Endothelial cell of umbilical vein (primary cell): ENCODE results near the gene CHIT1. TPM values are rescaled to one million over a fixed set of nuclear protein-coding genes. Genes with fewer than 3 reads are reported as not detected.

Experiments used
- BruUV-seq: library from RNA; stranded (reverse); fragments of 400-500 nt; replicated peaks from 2 replicates; lab custom pipeline; 2021; lab: Mats Ljungman, UMichigan
- CTCF ChIA-PET: fragments of 300-600, 350-600 bp; sonication (Branson Sonifier 250); formaldehyde crosslinking; loops from one replicate; lab custom pipeline; 2021; ENCODE audit warnings: antibody characterized with exemption, inconsistent platforms; lab: Charles Lee
- POLR2A ChIA-PET: fragments of 300-600, 350-600 bp; sonication (Branson Sonifier 250); formaldehyde crosslinking; loops from one replicate; lab custom pipeline; 2021; ENCODE audit warnings: antibody characterized with exemption, inconsistent platforms; lab: Charles Lee
- DNase-seq: peaks from one replicate; pipeline ENCODE4 v3.0.0-alpha.2; 2011; ENCODE audit warnings: low read depth, low spot score
- FAIRE-seq: peaks from 2 replicates; lab custom pipeline; 2011; peaks lifted over from hg19 to GRCh38; lab: Jason Lieb, UNC
- H2AFZ ChIP-seq: 2 replicates; pipeline ENCODE4 v1.6.0; 2012; ENCODE audit warnings: low read depth, low read length, control low read depth, inconsistent platforms
- H3K27ac ChIP-seq: 2 replicates; pipeline ENCODE4 v1.5.1; 2011; ENCODE audit warnings: low read depth, mild to moderate bottlenecking, control low read depth, low read length, moderate library complexity; ENCODE audit not compliant: insufficient read depth
- H3K27me3 ChIP-seq, 2 experiments: 2 replicates each; pipeline versions ENCODE4 v1.6.0 to v1.6.1; 2011; ENCODE audit warnings: low read length in 2 of 2, mixed read lengths in 1 of 2; ENCODE audit not compliant: control insufficient read depth in 2 of 2, insufficient read depth in 2 of 2
- H3K36me3 ChIP-seq, 2 experiments: 2 replicates in 1 of 2; 3 replicates in 1 of 2; pipeline ENCODE4 v1.5.1; 2011; ENCODE audit warnings: low read length in 2 of 2, mild to moderate bottlenecking in 1 of 2, moderate library complexity in 1 of 2; ENCODE audit not compliant: control insufficient read depth in 2 of 2, insufficient read depth in 2 of 2; ENCODE audit errors: extremely low read depth in 1 of 2
- H3K4me1 ChIP-seq: 3 replicates; pipeline ENCODE4 v1.5.1; 2011; ENCODE audit warnings: mild to moderate bottlenecking, low read length; ENCODE audit not compliant: control insufficient read depth, insufficient read depth; ENCODE audit errors: extremely low read depth
- H3K4me2 ChIP-seq: 2 replicates; pipeline ENCODE4 v1.6.1; 2011; ENCODE audit warnings: low read length, control low read depth, mixed read lengths; ENCODE audit not compliant: insufficient read depth
- H3K4me3 ChIP-seq, 3 experiments: fragments of 200-600 bp in 1 of 3; sonication (generic), shearing (Covaris generic) in 1 of 3; replicated peaks in 1 of 3; 2 replicates each; pipeline ENCODE4 v1.5.1; 2011 to 2016; ENCODE audit warnings: control low read depth in 3 of 3, low read length in 3 of 3, mild to moderate bottlenecking in 2 of 3, inconsistent platforms in 1 of 3, low read depth in 1 of 3, moderate library complexity in 1 of 3; ENCODE audit not compliant: insufficient read depth in 1 of 3
- H3K79me2 ChIP-seq: 2 replicates; pipeline ENCODE4 v1.6.0; 2012; ENCODE audit warnings: low read length, inconsistent platforms; ENCODE audit not compliant: control insufficient read depth, insufficient read depth
- H3K9ac ChIP-seq: replicated peaks from 2 replicates; pipeline ENCODE3; 2011; ENCODE audit warnings: low read length, control low read depth; ENCODE audit not compliant: insufficient read depth; ENCODE audit errors: extremely low read depth
- H3K9me1 ChIP-seq: replicated peaks from 3 replicates; pipeline ENCODE4 v1.6.0; 2011; ENCODE audit warnings: mild to moderate bottlenecking, low read length; ENCODE audit not compliant: control insufficient read depth, insufficient read depth; ENCODE audit errors: extremely low read depth
- H3K9me3 ChIP-seq: replicated peaks from 2 replicates; pipeline ENCODE4 v1.5.1; 2012; ENCODE audit warnings: low read length, inconsistent platforms; ENCODE audit not compliant: control insufficient read depth, insufficient read depth
- H4K20me1 ChIP-seq: replicated peaks from 2 replicates; pipeline ENCODE3; 2011; ENCODE audit warnings: mild to moderate bottlenecking, low read length; ENCODE audit not compliant: control insufficient read depth, insufficient read depth; ENCODE audit errors: extremely low read depth
- GATA2 ChIP-seq: IDR thresholded peaks from 2 replicates; pipeline ENCODE4 v1.7.0; 2011; ENCODE audit warnings: low read depth, mild to moderate bottlenecking, moderate library complexity, mixed read lengths, low read length; ENCODE audit not compliant: insufficient read length, insufficient read depth
- MYC ChIP-seq: IDR thresholded peaks from one replicate; pipeline ENCODE4 v1.6.1; 2011; ENCODE audit warnings: mild to moderate bottlenecking, low read depth, low read length
- POLR2A ChIP-seq: IDR thresholded peaks from 2 replicates; pipeline ENCODE4 v1.6.1; 2012; ENCODE audit warnings: low read depth, mild to moderate bottlenecking, control low read depth, low read length
- POLR2AphosphoS5 ChIP-seq: IDR thresholded peaks from 2 replicates; pipeline ENCODE4 v1.6.1; 2012; ENCODE audit warnings: low read depth, mild to moderate bottlenecking, control low read depth, low read length, moderate library complexity; ENCODE audit not compliant: insufficient read depth
- dilution Hi-C: fragments of 300-500 bp; cut with MboI; formaldehyde crosslinking; loops from one replicate; pipeline ENCODE4 v1.15.0; 2019; ENCODE audit warnings: low sequenced_read_pairs; ENCODE audit not compliant: extremely low pct_ligation_motif_present
- intact Hi-C: fragments of 100-400 bp; cut with micrococcal nuclease; formaldehyde crosslinking; loops from one replicate; pipeline ENCODE4 v1.10.0; 2022
- polyA plus RNA-seq, 4 experiments: library from polyadenylated mRNA; depleted of rRNA in 3 of 4; stranded (reverse) in 3 of 4; unstranded in 1 of 4; fragments of >200 nt; gene quantifications; 2 replicates each; pipeline versions ENCODE4 v1.2.1 to v1.2.3, GENCODE V29; 2011 to 2012; ENCODE audit warnings: missing spikeins in 1 of 4
- total RNA-seq: library from RNA; stranded (reverse); gene quantifications from 2 replicates; pipeline ENCODE4 v1.2.3, GENCODE V29; 2021
- TF ChIP-seq, protein P1 (sequence below), 2 donors: IDR thresholded peaks; 1 replicate in 1 of 2; 2 replicates in 1 of 2; pipeline ENCODE4 v1.5.1; 2011; ENCODE audit warnings: low read length in 2 of 2, mild to moderate bottlenecking in 2 of 2, moderate library complexity in 2 of 2, control low read depth in 1 of 2, inconsistent platforms in 1 of 2, low read depth in 1 of 2; ENCODE audit not compliant: insufficient read depth in 1 of 2; ENCODE audit errors: extremely low read depth in 1 of 2

The CHIT1 gene
- total and polyA plus RNA-seq, 2 donors (not counting 3 experiments of a cell fraction or from before 2014, with no cell fraction given) = not detected

DNA sequence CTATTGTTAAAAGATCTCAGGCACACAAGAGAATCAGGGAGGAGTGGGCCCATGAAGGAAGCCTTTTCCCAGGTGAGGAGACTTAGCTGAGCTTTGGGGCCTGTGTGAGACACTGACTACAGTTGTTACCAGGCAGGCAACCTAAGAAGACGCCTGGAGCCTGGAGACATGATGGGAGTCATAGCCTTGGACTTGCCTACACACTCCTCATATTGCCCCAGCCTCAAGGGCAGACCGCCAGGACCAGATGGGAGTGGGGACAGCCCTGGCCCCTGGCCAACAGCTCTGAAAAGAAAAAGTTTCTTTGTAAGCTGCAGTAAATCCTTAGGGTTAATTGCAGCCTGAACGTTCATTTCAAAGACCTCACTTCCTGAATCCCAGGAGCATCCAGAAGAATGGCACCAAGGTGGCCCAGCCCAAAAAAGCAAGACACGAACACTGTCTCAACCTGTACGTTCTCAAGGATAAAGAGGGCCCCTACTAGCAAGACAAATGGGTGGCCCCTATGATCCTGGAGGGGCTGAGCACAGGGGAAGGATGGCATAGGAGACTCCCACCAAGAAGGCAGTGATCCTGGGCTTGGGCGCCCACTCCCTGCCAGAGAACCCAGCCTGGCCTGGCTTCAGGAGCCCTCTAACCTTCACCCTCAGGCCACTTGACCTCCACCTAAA is 42.6 kb upstream of the CHIT1 start:
- ChIA-PET POLR2A (no interaction called here), CTCF (interaction anchor here (0.7 to 19.8 kb wide), 8 partner anchors 14 to 429 kb away, joined by 3 to 1014 read pairs (median 9); no protein-coding TSS in a partner anchor)
- intact Hi-C loops (loop anchor here (2.0 kb wide), 1 partner anchor 169 kb away; no protein-coding TSS in a partner anchor), dilution Hi-C loops (no loop called here)
- no peak overlapping the region for H3K4me3 ChIP-seq
- H3K9ac ChIP-seq = no peak overlapping the region
- no peaks in the 10 kb centered on the region for H3K79me2 ChIP-seq
- H3K4me1 ChIP-seq = peaks cover 9% of the 10 kb centered on the region
- no TSS peak for BruUV-seq
- no peaks in the 10 kb centered on the region for H3K36me3 ChIP-seq
- H3K9me3 ChIP-seq = no peaks in the 10 kb centered on the region
- H3K9me1 ChIP-seq = no peaks in the 10 kb centered on the region
- no peak for TF ChIP-seq POLR2A
- TF ChIP-seq, protein P1, sequence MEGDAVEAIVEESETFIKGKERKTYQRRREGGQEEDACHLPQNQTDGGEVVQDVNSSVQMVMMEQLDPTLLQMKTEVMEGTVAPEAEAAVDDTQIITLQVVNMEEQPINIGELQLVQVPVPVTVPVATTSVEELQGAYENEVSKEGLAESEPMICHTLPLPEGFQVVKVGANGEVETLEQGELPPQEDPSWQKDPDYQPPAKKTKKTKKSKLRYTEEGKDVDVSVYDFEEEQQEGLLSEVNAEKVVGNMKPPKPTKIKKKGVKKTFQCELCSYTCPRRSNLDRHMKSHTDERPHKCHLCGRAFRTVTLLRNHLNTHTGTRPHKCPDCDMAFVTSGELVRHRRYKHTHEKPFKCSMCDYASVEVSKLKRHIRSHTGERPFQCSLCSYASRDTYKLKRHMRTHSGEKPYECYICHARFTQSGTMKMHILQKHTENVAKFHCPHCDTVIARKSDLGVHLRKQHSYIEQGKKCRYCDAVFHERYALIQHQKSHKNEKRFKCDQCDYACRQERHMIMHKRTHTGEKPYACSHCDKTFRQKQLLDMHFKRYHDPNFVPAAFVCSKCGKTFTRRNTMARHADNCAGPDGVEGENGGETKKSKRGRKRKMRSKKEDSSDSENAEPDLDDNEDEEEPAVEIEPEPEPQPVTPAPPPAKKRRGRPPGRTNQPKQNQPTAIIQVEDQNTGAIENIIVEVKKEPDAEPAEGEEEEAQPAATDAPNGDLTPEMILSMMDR (IDR thresholded peaks at IDR 0.05; ENCODE audit: extremely low read depth in 1 of 2, insufficient read depth in 1 of 2, low read depth in 1 of 2, low read length in 2 of 2) = no peak
- no peak for TF ChIP-seq POLR2AphosphoS5
- TF ChIP-seq MYC = no peak
- no peak for TF ChIP-seq GATA2
- no peaks in the 10 kb centered on the region for H4K20me1 ChIP-seq
- H3K4me2 ChIP-seq = no peak overlapping the region
- H2AFZ ChIP-seq = no peak overlapping the region
- FAIRE-seq (no peak), DNase-seq (no peak)
- H3K27ac ChIP-seq = no peak overlapping the region
- peaks cover 0 to 4% of the 10 kb centered on the region in 2 experiments for H3K27me3 ChIP-seq
